Measurements from ENCODE around the gene CNOT4. TPM values are rescaled to one million over a fixed set of nuclear protein-coding genes. Genes with fewer than 3 reads are reported as not detected.

The CNOT4 gene
- total RNA-seq, 3 donors from 2014 or later (not counting 1 experiment from before 2014, with no cell fraction given), result 40.6 to 47.1 (median 40.7) TPM

GRCh38 chr7:135369405-135369804, 140.5 kb downstream of the CNOT4 start:
- Mint-ChIP-seq H3K4me3 (no peak overlapping the region), H3K9me3 (no peaks in the 10 kb centered on the region), H3K27me3 (ENCODE audit: low read depth in 2 of 2) (no peaks in the 10 kb centered on the region), H3K27ac (no peak overlapping the region), H3K36me3 (no peaks in the 10 kb centered on the region), H3K4me1 (peaks cover 17 to 22% of the 10 kb centered on the region in 2 donors)
- no peak for TF ChIP-seq CTCF (IDR thresholded peaks at IDR 0.05)
- no peak overlapping the region for H3K27ac ChIP-seq (ENCODE audit: low read length)
- H3K4me1 ChIP-seq (ENCODE audit: control insufficient read depth, insufficient read depth, low read length), result no peaks in the 10 kb centered on the region
- no peak for ATAC-seq
- no peak for DNase-seq
- no peak overlapping the region for H3K4me3 ChIP-seq (ENCODE audit: low read length)
- no peaks in the 10 kb centered on the region for H3K9me3 ChIP-seq (ENCODE audit: control insufficient read depth, insufficient read depth, low read length)
- H3K27me3 ChIP-seq (ENCODE audit: control insufficient read depth, insufficient read depth, low read length), result no peaks in the 10 kb centered on the region
- intact Hi-C loops (cut with micrococcal nuclease), result no loop called here
- no peaks in the 10 kb centered on the region for H3K36me3 ChIP-seq (ENCODE audit: control insufficient read depth, insufficient read depth, low read length)

GRCh38 chr7:135368416-135369186, 141.3 kb downstream of the CNOT4 start:
- TF ChIP-seq CTCF (IDR thresholded peaks at IDR 0.05), result no peak
- Mint-ChIP-seq H3K9me3 (no peaks in the 10 kb centered on the region), H3K4me3 (no peak overlapping the region), H3K36me3 (peaks cover under 1% of the 10 kb centered on the region), H3K27ac (no peak overlapping the region), H3K4me1 (peaks cover 19 to 22% of the 10 kb centered on the region in 2 donors), H3K27me3 (ENCODE audit: low read depth in 2 of 2) (no peaks in the 10 kb centered on the region)
- Histone ChIP-seq H3K27me3 (ENCODE audit: control insufficient read depth, insufficient read depth, low read length) (no peaks in the 10 kb centered on the region), H3K36me3 (ENCODE audit: control insufficient read depth, insufficient read depth, low read length) (peaks cover 2% of the 10 kb centered on the region), H3K4me3 (ENCODE audit: low read length) (no peak overlapping the region), H3K27ac (ENCODE audit: low read length) (no peak overlapping the region), H3K4me1 (ENCODE audit: control insufficient read depth, insufficient read depth, low read length) (no peaks in the 10 kb centered on the region), H3K9me3 (ENCODE audit: control insufficient read depth, insufficient read depth, low read length) (no peaks in the 10 kb centered on the region)
- intact Hi-C loops (cut with micrococcal nuclease), result no loop called here
- no peak for ATAC-seq
- 93% methylated on average over 4 of the region's 5 CpGs for WGBS (ENCODE audit: insufficient coverage)
- DNase-seq, result no peak

GRCh38 chr7:135366843-135367508, 142.9 kb downstream of the CNOT4 start:
- no peak for TF ChIP-seq CTCF (IDR thresholded peaks at IDR 0.05)
- no peak for DNase-seq
- Mint-ChIP-seq H3K9me3 (no peaks in the 10 kb centered on the region), H3K36me3 (peaks cover 15% of the 10 kb centered on the region), H3K27ac (no peak overlapping the region), H3K4me1 (peaks cover 22% of the 10 kb centered on the region in 2 donors), H3K27me3 (ENCODE audit: low read depth in 2 of 2) (no peaks in the 10 kb centered on the region), H3K4me3 (no peak overlapping the region)
- intact Hi-C loops (cut with micrococcal nuclease), result no loop called here
- no peaks in the 10 kb centered on the region for H3K9me3 ChIP-seq (ENCODE audit: control insufficient read depth, insufficient read depth, low read length)
- WGBS (ENCODE audit: insufficient coverage), result 96% methylated on average over 6 of the region's 7 CpGs
- H3K27ac ChIP-seq (ENCODE audit: low read length), result no peak overlapping the region
- H3K27me3 ChIP-seq (ENCODE audit: control insufficient read depth, insufficient read depth, low read length), result no peaks in the 10 kb centered on the region
- no peak for ATAC-seq
- no peak overlapping the region for H3K4me3 ChIP-seq (ENCODE audit: low read length)
- H3K36me3 ChIP-seq (ENCODE audit: control insufficient read depth, insufficient read depth, low read length), result peaks cover 14% of the 10 kb centered on the region
- no peaks in the 10 kb centered on the region for H3K4me1 ChIP-seq (ENCODE audit: control insufficient read depth, insufficient read depth, low read length)
